HFF-Myc (cell line): ENCODE measurements around the gene SDR39U1.

Experiments
- DNase-seq: peaks from one replicate; pipeline ENCODE4 v3.0.0-alpha.2; 2011; ENCODE audit warnings: low read depth; ENCODE audit errors: extremely low read depth
- H3K4me3 ChIP-seq: replicated peaks from 2 replicates; pipeline ENCODE4 v1.5.1; 2011; ENCODE audit warnings: low read depth, mild to moderate bottlenecking, control low read depth, low read length
- CTCF ChIP-seq: IDR thresholded peaks from 2 replicates; pipeline ENCODE4 v1.5.1; 2012; ENCODE audit warnings: mild to moderate bottlenecking, low read depth, low read length, control low read depth; ENCODE audit errors: missing control alignments

The SDR39U1 gene

GRCh38 chr14:24398653-24399446 lies 43.7 kb downstream of the SDR39U1 start, which contains the start of gene NYNRIN:
Gene NYNRIN (plus strand): TSS chr14:24399003. CDS start chr14:24399247, 244 bp downstream.
- peak within 1 kb of the TSS; percentile 46 for H3K4me3 ChIP-seq
- no peak for TF ChIP-seq CTCF
- DNase-seq, result no peak

GRCh38 chr14:24398293-24398652 lies 44.3 kb downstream of the SDR39U1 start:
- DNase-seq, result no peak
- no peak for TF ChIP-seq CTCF
- H3K4me3 ChIP-seq, result no peak overlapping the region

GRCh38 chr14:24397639-24398292 lies 44.8 kb downstream of the SDR39U1 start:
- no peak for TF ChIP-seq CTCF
- H3K4me3 ChIP-seq, result no peak overlapping the region
- no peak for DNase-seq

DNA sequence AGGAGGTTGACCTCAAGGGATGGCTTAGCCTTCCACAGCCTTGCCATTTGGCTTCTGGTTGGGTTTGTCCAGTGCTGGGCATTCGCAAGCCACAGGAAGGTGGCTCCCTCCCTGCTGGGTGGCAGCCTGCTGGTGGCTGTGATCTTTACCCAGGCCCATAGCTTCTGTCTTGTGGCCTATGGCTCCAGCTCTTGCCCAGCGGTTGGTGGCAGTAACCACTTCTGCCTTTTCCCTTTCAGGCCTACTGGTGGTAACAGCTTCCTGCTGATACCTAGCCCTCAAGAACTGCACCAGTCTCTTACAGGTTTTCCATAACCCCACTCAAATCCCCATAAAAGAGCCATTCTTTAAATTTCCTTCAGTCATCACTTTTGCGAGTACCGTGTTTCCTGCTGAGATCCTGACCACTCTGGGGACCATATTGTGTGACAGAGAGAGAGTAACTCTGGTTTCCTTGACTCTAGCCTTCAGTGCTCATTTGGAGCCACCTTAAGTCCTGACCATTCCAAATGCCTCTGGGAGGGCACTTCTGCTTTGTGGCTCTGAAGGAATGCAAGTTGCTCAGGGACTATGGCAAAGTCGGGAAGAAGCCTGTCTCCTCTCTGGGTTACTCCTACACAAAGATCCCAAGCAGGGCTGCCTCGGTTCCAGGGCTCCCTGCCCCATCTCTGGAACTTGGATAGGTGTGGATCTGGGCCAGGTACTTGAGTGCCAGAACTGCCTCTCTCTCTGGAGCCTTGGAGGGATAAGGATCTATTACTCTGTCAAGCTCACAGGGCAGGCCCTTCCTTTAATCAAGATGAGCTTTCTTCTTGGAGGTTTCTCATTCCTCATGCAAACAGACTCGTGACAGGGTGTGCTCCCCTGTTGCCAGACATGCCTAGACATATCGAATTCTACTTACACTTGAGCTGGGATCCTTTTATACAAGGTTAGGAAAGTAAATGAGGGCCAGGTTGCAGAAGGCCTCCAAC lies 46.7 kb downstream of the SDR39U1 start:
- no peak overlapping the region for H3K4me3 ChIP-seq
- TF ChIP-seq CTCF, result no peak
- DNase-seq, result no peak

GRCh38 chr14:24394275-24394674 lies 48.3 kb downstream of the SDR39U1 start:
- TF ChIP-seq CTCF, result no peak
- no peak overlapping the region for H3K4me3 ChIP-seq
- DNase-seq, result no peak

DNA sequence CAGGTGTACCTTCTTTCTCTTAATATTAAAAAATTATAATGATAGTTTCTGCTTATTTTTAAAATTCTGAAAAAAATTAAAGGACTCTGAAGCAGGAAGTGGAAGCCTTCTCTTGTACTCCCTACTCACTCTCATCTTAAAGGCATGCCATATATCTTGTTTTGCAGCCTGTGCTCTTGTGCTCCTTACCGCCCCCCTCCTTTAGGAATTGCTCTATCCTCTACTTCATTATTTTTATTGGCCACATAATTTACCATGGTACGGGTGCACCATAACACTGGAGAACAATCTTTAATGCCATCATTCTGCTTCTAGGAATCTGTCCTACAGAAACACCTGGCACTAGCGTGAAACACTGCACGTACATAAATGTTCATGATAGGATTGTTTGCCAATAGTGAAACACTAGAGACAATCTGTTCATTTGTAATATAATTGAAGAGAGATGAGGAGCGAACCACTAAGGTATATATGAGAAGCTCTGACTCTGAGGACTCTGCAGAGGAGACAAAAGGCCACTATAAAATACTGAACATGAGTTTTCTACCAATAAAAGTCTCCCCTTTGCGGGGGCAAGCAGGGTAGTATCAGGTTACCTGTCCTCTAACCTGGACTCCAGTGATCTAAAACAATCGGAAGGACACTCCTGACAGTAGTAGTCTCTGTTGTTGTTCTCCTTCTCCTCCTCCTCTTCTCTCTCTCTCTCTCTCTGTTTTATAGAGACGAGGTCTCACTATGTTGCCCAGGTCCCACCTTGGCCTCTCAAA lies 50.1 kb downstream of the SDR39U1 start:
- no peak overlapping the region for H3K4me3 ChIP-seq
- no peak for DNase-seq
- no peak for TF ChIP-seq CTCF
